ENCODE results near the gene KDM6B.

The KDM6B gene

GRCh38 chr17:7841396-7841914, 7.4 kb downstream of the KDM6B start:
- peak; percentile 46 for DNase-seq

- DNase-seq, result peak; percentile 81
Measured at GRCh38 chr17:7841915-7842379, 7.9 kb downstream of the KDM6B start.

GRCh38 chr17:7842380-7843256, 8.6 kb downstream of the KDM6B start:
- no peak for DNase-seq

GRCh38 chr17:7843257-7843535, 9.2 kb downstream of the KDM6B start:
- no peak for DNase-seq

GRCh38 chr17:7843536-7844291, 9.7 kb downstream of the KDM6B start:
- DNase-seq, result peak; percentile 15

- DNase-seq, result peak; percentile 69
Measured at GRCh38 chr17:7844292-7845154, 10.5 kb downstream of the KDM6B start.

DNA sequence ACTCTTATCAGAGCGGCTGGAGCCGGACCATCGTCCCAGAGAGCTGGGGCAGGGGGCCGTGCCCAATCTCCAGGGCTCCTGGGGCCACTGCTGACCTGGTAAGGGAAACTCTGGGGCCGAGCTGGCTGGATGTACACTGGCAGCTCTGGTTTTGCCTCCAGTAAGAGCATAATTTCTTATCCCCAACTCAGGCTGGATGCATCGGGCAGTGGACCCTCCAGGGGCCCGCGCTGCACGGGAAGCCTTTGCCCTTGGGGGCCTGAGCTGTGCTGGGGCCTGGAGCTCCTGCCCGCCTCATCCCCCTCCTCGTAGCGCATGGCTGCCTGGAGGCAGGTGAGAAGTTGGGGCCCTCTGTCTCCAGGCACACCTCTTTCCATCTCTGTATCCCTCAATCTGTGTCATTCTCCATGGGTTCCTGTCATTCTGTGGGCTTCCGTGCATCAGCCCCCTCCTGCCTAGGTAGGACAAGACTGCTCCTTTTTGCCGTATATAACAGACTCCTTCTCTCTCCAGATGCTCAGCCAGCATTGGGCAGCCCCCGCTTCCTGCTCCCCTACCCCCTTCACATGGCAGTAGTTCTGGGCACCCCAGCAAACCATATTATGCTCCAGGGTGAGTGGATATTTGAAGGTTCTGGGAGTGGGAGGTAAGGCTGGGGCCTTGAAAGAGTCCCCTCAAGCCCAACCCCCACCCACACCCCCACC, 11.5 kb downstream of the KDM6B start:
- no peak for DNase-seq

DNA sequence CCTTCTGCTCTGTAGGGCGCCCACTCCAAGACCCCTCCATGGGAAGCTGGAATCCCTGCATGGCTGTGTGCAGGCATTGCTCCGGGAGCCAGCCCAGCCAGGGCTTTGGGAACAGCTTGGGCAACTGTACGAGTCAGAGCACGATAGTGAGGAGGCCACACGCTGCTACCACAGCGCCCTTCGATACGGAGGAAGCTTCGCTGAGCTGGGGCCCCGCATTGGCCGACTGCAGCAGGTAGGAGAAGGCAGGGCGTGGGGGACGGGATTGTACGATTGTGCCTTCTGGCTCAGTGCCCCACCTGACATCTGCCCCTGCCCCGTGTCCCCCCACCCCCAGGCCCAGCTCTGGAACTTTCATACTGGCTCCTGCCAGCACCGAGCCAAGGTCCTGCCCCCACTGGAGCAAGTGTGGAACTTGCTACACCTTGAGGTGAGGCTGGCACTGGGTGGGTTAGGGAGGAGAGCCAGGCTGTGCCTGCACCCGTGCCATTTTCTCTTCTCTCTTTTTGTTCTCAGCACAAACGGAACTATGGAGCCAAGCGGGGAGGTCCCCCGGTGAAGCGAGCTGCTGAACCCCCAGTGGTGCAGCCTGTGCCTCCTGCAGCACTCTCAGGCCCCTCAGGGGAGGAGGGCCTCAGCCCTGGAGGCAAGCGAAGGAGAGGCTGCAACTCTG, 12.2 kb downstream of the KDM6B start:
- DNase-seq, result no peak

DNA sequence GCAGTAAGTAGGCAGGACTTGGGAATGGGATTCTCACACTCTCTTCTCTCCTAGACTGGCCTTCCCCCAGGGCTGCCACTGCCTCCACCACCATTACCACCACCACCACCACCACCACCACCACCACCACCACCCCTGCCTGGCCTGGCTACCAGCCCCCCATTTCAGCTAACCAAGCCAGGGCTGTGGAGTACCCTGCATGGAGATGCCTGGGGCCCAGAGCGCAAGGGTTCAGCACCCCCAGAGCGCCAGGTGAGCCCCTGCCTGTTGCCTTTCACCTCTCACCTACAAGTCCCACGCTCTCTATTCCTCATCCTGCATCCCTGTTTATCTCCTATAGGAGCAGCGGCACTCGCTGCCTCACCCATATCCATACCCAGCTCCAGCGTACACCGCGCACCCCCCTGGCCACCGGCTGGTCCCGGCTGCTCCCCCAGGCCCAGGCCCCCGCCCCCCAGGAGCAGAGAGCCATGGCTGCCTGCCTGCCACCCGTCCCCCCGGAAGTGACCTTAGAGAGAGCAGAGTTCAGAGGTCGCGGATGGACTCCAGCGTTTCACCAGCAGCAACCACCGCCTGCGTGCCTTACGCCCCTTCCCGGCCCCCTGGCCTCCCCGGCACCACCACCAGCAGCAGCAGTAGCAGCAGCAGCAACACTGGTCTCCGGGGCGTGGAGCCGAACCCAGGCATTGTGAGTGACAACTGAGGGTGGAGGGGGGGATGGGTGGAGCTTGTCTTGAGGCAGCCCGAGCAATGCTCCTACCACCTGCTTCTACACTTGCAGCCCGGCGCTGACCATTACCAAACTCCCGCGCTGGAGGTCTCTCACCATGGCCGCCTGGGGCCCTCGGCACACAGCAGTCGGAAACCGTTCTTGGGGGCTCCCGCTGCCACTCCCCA, 13.0 kb downstream of the KDM6B start:
- DNase-seq, result no peak

DNA sequence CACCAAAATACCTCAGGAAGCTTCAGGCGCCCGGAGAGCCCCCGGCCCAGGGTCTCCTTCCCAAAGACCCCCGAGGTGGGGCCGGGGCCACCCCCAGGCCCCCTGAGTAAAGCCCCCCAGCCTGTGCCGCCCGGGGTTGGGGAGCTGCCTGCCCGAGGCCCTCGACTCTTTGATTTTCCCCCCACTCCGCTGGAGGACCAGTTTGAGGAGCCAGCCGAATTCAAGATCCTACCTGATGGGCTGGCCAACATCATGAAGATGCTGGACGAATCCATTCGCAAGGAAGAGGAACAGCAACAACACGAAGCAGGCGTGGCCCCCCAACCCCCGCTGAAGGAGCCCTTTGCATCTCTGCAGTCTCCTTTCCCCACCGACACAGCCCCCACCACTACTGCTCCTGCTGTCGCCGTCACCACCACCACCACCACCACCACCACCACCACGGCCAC, 14.1 kb downstream of the KDM6B start:
- DNase-seq, result no peak

- DNase-seq, result no peak
Measured at GRCh38 chr17:7848739-7849129, 14.7 kb downstream of the KDM6B start.

DNA sequence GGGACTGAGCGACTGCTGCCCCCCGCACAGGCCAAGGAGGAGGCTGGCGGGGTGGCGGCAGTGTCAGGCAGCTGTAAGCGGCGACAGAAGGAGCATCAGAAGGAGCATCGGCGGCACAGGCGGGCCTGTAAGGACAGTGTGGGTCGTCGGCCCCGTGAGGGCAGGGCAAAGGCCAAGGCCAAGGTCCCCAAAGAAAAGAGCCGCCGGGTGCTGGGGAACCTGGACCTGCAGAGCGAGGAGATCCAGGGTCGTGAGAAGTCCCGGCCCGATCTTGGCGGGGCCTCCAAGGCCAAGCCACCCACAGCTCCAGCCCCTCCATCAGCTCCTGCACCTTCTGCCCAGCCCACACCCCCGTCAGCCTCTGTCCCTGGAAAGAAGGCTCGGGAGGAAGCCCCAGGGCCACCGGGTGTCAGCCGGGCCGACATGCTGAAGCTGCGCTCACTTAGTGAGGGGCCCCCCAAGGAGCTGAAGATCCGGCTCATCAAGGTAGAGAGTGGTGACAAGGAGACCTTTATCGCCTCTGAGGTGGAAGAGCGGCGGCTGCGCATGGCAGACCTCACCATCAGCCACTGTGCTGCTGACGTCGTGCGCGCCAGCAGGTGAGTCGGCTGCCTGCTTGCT, 15.2 kb downstream of the KDM6B start:
- DNase-seq, result no peak

GRCh38 chr17:7849751-7850504, 15.9 kb downstream of the KDM6B start:
- DNase-seq, result no peak

GRCh38 chr17:7850701-7851437, 16.9 kb downstream of the KDM6B start:
- DNase-seq, result no peak

GRCh38 chr17:7851438-7852261, 17.6 kb downstream of the KDM6B start:
- DNase-seq, result peak; percentile 87

- DNase-seq, result no peak
Measured at GRCh38 chr17:7852262-7852670, 18.2 kb downstream of the KDM6B start.

GRCh38 chr17:7852919-7853690, 19.1 kb downstream of the KDM6B start:
- no peak for DNase-seq

Measured in NCI-H1694 (cell line).